A549 (cell line): ENCODE measurements around the gene OR10G3.

Source experiments
- CBX8 ChIP-seq: fragments of 200-600 bp; sonication (generic); IDR thresholded peaks from 2 replicates; pipeline ENCODE4 v1.6.1; 2016
- CTCF ChIP-seq: fragments of >200 bp; sonication (Bioruptor Twin); formaldehyde crosslinking; IDR thresholded peaks from 3 replicates; pipeline ENCODE4 v1.5.1; 2016
- SMC3 ChIP-seq: fragments of >200 bp; sonication (Bioruptor Twin); formaldehyde crosslinking; IDR thresholded peaks from 3 replicates; pipeline ENCODE4 v1.6.1; 2018; ENCODE audit warnings: inconsistent platforms

DNA sequence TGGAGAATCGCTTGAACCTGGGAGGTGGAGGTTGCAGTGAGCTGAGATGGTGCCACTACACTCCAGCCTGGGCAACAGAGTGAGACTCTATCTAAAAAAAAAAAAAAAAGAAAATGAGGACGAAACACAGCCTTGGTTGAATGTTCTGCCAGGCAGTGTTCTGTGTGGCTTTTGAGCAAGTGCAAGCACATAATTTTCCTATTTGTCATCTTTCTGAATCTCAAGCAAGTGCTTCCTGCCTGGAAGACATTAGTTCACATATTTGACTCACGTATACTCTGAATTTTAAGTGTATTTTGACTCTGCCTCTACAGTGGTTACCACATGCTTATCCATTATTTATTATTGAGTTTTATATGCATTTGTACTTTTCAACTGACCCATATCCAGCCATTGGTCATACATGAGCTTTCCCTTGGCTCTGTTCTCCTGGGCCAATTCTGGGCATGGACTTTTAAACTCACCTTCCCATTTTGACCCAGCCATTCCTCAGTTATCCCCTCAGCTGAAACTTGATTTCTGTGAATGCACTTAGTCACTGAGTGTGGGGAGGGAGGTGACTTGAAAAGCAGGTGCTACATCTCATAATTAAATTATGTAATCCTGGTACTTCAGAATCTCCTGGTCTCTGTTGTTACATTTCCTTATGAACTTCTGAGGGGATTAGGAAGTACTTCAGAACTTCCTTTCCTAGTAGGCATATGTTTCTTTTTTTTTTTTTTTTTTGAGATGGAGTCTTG lies 46.8 kb upstream of the OR10G3 start:
- TF ChIP-seq SMC3 (no peak), CBX8 (no peak), CTCF (no peak)
